ENCODE results near the gene SIL1. TPM values are rescaled to one million over a fixed set of nuclear protein-coding genes. Genes with fewer than 3 reads are reported as not detected.

Gene SIL1
- total and polyA plus RNA-seq, 2 donors (not counting 3 experiments of a cell fraction or from before 2014, with no cell fraction given), result 47.6 to 67.2 TPM

DNA sequence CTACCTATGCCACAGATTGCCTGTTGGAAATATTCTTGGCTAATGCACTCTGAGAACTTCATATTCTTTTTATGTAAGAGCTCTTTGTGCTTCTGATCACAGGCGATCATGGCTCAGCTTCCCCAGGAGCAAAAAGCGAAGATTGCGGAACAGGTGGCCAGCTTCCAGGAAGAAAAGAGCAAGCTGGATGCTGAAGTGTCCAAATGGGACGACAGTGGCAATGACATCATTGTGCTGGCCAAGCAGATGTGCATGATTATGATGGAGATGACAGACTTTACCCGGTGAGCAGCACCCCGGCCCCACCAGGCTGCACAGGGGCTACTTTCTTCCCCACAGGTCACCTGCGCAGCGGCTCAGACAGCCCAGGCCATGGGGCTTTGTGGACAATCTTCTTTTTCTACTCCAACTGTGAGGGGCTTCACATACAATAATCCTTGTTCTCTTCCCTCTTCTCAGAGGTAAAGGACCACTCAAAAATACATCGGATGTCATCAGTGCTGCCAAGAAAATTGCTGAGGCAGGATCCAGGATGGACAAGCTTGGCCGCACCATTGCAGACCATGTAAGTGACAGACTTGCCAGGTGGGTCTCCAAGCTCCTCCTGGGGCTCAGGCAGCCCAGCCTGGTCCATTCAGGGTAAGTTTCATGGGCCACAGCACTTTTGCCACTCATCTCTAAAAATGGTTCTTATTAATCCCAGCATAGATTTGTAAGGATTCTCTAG, 267.6 kb downstream of the SIL1 start:
- no peaks in the 10 kb centered on the region for H4K20me1 ChIP-seq (replicated peaks; ENCODE audit: control insufficient read depth, extremely low read depth, insufficient read depth, low read length)
- dilution Hi-C loops (cut with MboI; ENCODE audit: extremely low pct_ligation_motif_present, low sequenced_read_pairs) (no loop called here), intact Hi-C loops (cut with micrococcal nuclease) (loop anchor here (10.0 kb wide), 1 partner anchor 286 kb away; no protein-coding TSS in a partner anchor)
- H2AFZ ChIP-seq (ENCODE audit: low read depth, low read length), result no peak overlapping the region
- FAIRE-seq (no peak), DNase-seq (ENCODE audit: low read depth, low spot score) (no peak)
- H3K27ac ChIP-seq (ENCODE audit: insufficient read depth, low read depth, low read length), result no peak overlapping the region
- H3K4me2 ChIP-seq (ENCODE audit: insufficient read depth, low read length), result no peak overlapping the region
- H3K36me3 ChIP-seq (ENCODE audit: control insufficient read depth in 2 of 2, extremely low read depth in 1 of 2, insufficient read depth in 2 of 2, low read length in 2 of 2), result peaks cover 34 to 73% of the 10 kb centered on the region in 2 experiments
- ChIA-PET CTCF (interaction anchor here (1.0 to 2.4 kb wide), 3 partner anchors 106 to 141 kb away, joined by 3 to 7 read pairs (median 4); no protein-coding TSS in a partner anchor), POLR2A (no interaction called here)
- H3K9me3 ChIP-seq (replicated peaks; ENCODE audit: control insufficient read depth, insufficient read depth, low read length), result no peaks in the 10 kb centered on the region
- BruUV-seq (replicated peaks), result no TSS peak
- H3K79me2 ChIP-seq (ENCODE audit: control insufficient read depth, insufficient read depth, low read length), result no peaks in the 10 kb centered on the region
- TF ChIP-seq EZH2 (IDR thresholded peaks at IDR 0.05; ENCODE audit: borderline replicate concordance, low read depth, low read length, severe bottlenecking) (no peak), JUN (IDR thresholded peaks at IDR 0.05; ENCODE audit: borderline replicate concordance, insufficient read depth, insufficient read length, low read depth) (no peak), MYC (IDR thresholded peaks at IDR 0.05; ENCODE audit: low read depth, low read length) (no peak), POLR2AphosphoS5 (IDR thresholded peaks at IDR 0.05; ENCODE audit: insufficient read depth, low read depth, low read length) (no peak), GATA2 (IDR thresholded peaks at IDR 0.05; ENCODE audit: insufficient read depth, insufficient read length, low read depth, low read length) (no peak), POLR2A (IDR thresholded peaks at IDR 0.05; ENCODE audit: low read depth, low read length) (no peak), FOS (IDR thresholded peaks at IDR 0.05; ENCODE audit: borderline replicate concordance, insufficient read depth, low read length) (no peak)
- TF ChIP-seq, protein P1, sequence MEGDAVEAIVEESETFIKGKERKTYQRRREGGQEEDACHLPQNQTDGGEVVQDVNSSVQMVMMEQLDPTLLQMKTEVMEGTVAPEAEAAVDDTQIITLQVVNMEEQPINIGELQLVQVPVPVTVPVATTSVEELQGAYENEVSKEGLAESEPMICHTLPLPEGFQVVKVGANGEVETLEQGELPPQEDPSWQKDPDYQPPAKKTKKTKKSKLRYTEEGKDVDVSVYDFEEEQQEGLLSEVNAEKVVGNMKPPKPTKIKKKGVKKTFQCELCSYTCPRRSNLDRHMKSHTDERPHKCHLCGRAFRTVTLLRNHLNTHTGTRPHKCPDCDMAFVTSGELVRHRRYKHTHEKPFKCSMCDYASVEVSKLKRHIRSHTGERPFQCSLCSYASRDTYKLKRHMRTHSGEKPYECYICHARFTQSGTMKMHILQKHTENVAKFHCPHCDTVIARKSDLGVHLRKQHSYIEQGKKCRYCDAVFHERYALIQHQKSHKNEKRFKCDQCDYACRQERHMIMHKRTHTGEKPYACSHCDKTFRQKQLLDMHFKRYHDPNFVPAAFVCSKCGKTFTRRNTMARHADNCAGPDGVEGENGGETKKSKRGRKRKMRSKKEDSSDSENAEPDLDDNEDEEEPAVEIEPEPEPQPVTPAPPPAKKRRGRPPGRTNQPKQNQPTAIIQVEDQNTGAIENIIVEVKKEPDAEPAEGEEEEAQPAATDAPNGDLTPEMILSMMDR (IDR thresholded peaks at IDR 0.05; ENCODE audit: extremely low read depth in 1 of 2, insufficient read depth in 1 of 2, low read depth in 1 of 2, low read length in 2 of 2), result no peak
- TF ChIP-seq, protein P2, sequence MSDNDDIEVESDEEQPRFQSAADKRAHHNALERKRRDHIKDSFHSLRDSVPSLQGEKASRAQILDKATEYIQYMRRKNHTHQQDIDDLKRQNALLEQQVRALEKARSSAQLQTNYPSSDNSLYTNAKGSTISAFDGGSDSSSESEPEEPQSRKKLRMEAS (IDR thresholded peaks at IDR 0.05; ENCODE audit: insufficient read depth, insufficient read length), result no peak
- no peaks in the 10 kb centered on the region for H3K9me1 ChIP-seq (replicated peaks; ENCODE audit: control insufficient read depth, extremely low read depth, insufficient read depth, low read length)
- no peak overlapping the region for H3K9ac ChIP-seq (replicated peaks; ENCODE audit: extremely low read depth, insufficient read depth, low read length)
- no peak overlapping the region for H3K4me3 ChIP-seq (replicated peaks in 1 of 3; ENCODE audit: insufficient read depth in 1 of 3, low read depth in 1 of 3, low read length in 3 of 3)
- H3K4me1 ChIP-seq (ENCODE audit: control insufficient read depth, extremely low read depth, insufficient read depth, low read length), result no peaks in the 10 kb centered on the region
- H3K27me3 ChIP-seq (ENCODE audit: control insufficient read depth in 2 of 2, insufficient read depth in 2 of 2, low read length in 2 of 2), result no peaks in the 10 kb centered on the region
